Colonic mucosa (tissue), 4 donors: ENCODE measurements around the gene TNIP1. TPM values are rescaled to one million over a fixed set of nuclear protein-coding genes. Genes with fewer than 3 reads are reported as not detected.

ENCODE experiments used
- DNase-seq: peaks from one replicate; pipeline ENCODE4 v3.0.0-alpha.2; 2020
- H3K27ac ChIP-seq: fragments of 200-600 bp; one replicate; pipeline ENCODE4 v1.8.0; 2021
- H3K27me3 ChIP-seq: fragments of 200-600 bp; one replicate; pipeline ENCODE4 v1.8.0; 2021
- H3K36me3 ChIP-seq: fragments of 200-600 bp; one replicate; pipeline ENCODE4 v1.8.0; 2021
- H3K4me1 ChIP-seq: fragments of 200-600 bp; one replicate; pipeline ENCODE4 v1.8.0; 2021; ENCODE audit warnings: mild to moderate bottlenecking
- H3K4me3 ChIP-seq: fragments of 200-600 bp; one replicate; pipeline ENCODE4 v1.8.0; 2021
- H3K9ac ChIP-seq, 2 donors: one replicate each; pipeline ENCODE4 v1.7.0; 2013; ENCODE audit warnings: control low read depth in 2 of 2, low read depth in 2 of 2, low read length in 2 of 2
- H3K9me3 ChIP-seq: fragments of 200-600 bp; one replicate; pipeline ENCODE4 v1.8.0; 2021
- CTCF ChIP-seq: fragments of 200-600 bp; IDR thresholded peaks from one replicate; pipeline ENCODE4 v1.8.0; 2022; ENCODE audit warnings: antibody characterized with exemption, mild to moderate bottlenecking
- intact Hi-C: fragments of 100-400 bp; cut with DNase I; formaldehyde crosslinking; loops from one replicate; pipeline ENCODE4 v1.14.1; 2022
- total RNA-seq, 2 donors: library from RNA; stranded (reverse); fragmentation: NEBNext Ultra II Directional in 1 of 2; extraction: Animal tissue kit (Norgen Biotek cat#: 25700) in 1 of 2; gene quantifications; one replicate each; pipeline ENCODE4 v1.2.1, GENCODE V29; 2021
- donor health status: healthy.
- donor health status: DM: no; HTN: no; CAD: no.
- donor health status: DM: no; HTN: no; CAD: no.

Gene TNIP1
- total RNA-seq, 2 donors from 2014 or later: 153 to 220 TPM

DNA sequence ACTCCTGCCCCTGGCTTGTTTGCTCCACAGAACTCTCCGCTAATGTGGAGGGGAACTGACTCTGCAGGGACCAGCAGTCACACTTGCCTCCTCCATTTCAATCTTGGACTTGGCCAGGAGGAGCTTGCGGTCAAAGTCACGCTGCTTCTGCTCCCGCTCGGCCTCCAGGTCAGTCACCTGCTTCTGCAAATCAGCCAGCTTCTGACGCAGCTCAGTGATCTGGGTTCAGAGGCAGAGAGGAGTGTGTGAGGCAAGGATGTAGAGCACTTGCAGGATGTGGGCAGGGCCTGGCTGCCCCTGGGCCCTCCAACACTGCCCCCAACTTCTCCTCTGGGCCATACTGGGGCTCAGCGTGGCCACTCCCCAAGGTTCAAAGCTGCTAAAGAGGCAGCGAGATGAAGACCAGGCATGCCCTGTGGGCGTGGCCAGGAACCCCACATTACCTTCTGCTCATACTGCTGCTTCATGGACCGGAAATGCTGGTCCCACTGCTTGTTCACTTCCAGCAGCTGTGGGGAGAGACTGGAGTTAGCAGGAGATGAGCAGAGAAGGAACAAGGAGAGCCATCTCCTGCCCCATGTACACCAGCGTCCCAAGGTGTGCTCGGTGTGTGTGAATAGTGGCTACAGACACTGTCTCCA lies 38.3 kb downstream of the TNIP1 start:
- intact Hi-C loops: no loop called here
- Histone ChIP-seq H3K27me3 (no peaks in the 10 kb centered on the region), H3K9ac (no peak overlapping the region), H3K36me3 (peaks cover 43% of the 10 kb centered on the region), H3K27ac (no peak overlapping the region), H3K4me1 (no peaks in the 10 kb centered on the region), H3K4me3 (no peak overlapping the region), H3K9me3 (no peaks in the 10 kb centered on the region)
- no peak for DNase-seq
- no peak for TF ChIP-seq CTCF

GRCh38 chr5:151041577-151042268 lies 39.1 kb downstream of the TNIP1 start:
- Histone ChIP-seq H3K36me3 (peaks cover 41% of the 10 kb centered on the region), H3K27ac (no peak overlapping the region), H3K4me3 (no peak overlapping the region), H3K27me3 (no peaks in the 10 kb centered on the region), H3K9ac (no peak overlapping the region), H3K9me3 (no peaks in the 10 kb centered on the region), H3K4me1 (no peaks in the 10 kb centered on the region)
- DNase-seq: no peak
- TF ChIP-seq CTCF: no peak
- intact Hi-C loops: no loop called here

- TF ChIP-seq CTCF: no peak
- no peak for DNase-seq
- H3K9ac ChIP-seq: peak overlapping the region in 1 of 2 donors; percentile 16
- no peaks in the 10 kb centered on the region for H3K9me3 ChIP-seq
- intact Hi-C loops: no loop called here
- H3K4me1 ChIP-seq: no peaks in the 10 kb centered on the region
- H3K4me3 ChIP-seq: no peak overlapping the region
- H3K36me3 ChIP-seq: peaks cover 41% of the 10 kb centered on the region
- H3K27me3 ChIP-seq: no peaks in the 10 kb centered on the region
- no peak overlapping the region for H3K27ac ChIP-seq
Measured at GRCh38 chr5:151040211-151040747, 40.6 kb downstream of the TNIP1 start.

- no peak for DNase-seq
- H3K4me1 ChIP-seq: no peaks in the 10 kb centered on the region
Measured at GRCh38 chr5:151039665-151040064, 41.2 kb downstream of the TNIP1 start.

GRCh38 chr5:151038801-151039238 lies 42.0 kb downstream of the TNIP1 start:
- TF ChIP-seq CTCF: no peak
- peaks cover 40% of the 10 kb centered on the region for H3K36me3 ChIP-seq
- DNase-seq: no peak
- no peak overlapping the region for H3K4me3 ChIP-seq
- H3K9me3 ChIP-seq: no peaks in the 10 kb centered on the region
- intact Hi-C loops: no loop called here
- H3K4me1 ChIP-seq: no peaks in the 10 kb centered on the region
- no peak overlapping the region for H3K9ac ChIP-seq
- peak overlapping the region; percentile 49 for H3K27ac ChIP-seq
- no peaks in the 10 kb centered on the region for H3K27me3 ChIP-seq

More at GRCh38 chr5:151039665-151040064, 41.2 kb downstream of the TNIP1 start:
- intact Hi-C loops: no loop called here
- TF ChIP-seq CTCF: no peak
- no peak overlapping the region for H3K4me3 ChIP-seq
- H3K27ac ChIP-seq: no peak overlapping the region
- H3K27me3 ChIP-seq: no peaks in the 10 kb centered on the region
- no peak overlapping the region for H3K9ac ChIP-seq
- H3K9me3 ChIP-seq: no peaks in the 10 kb centered on the region
- peaks cover 44% of the 10 kb centered on the region for H3K36me3 ChIP-seq
